ENCODE measurements around the gene C16orf96.
"Not testable (repeated sequence)": the region's sequence is repeated elsewhere in the genome, so short reads cannot be mapped to it uniquely, and the experiment has no call there.

C16orf96 gene

GRCh38 chr16:4570086-4570485 lies 13.9 kb downstream of the C16orf96 start:
- DNase-seq: no peak

- DNase-seq: no peak
Measured at GRCh38 chr16:4570688-4571321, 14.7 kb downstream of the C16orf96 start.

- DNase-seq: no peak
Measured at GRCh38 chr16:4572715-4573114, 16.6 kb downstream of the C16orf96 start.

- not testable (repeated sequence) for DNase-seq
Measured at GRCh38 chr16:4573926-4574325, 17.8 kb downstream of the C16orf96 start.

GRCh38 chr16:4574919-4575705 lies 19.0 kb downstream of the C16orf96 start:
- DNase-seq: no peak

GRCh38 chr16:4576008-4576407 lies 19.9 kb downstream of the C16orf96 start:
- no peak for DNase-seq

- DNase-seq: no peak
Measured at GRCh38 chr16:4578961-4579530, 22.9 kb downstream of the C16orf96 start.

GRCh38 chr16:4580250-4580649 lies 24.1 kb downstream of the C16orf96 start:
- no peak for DNase-seq

GRCh38 chr16:4583906-4584305 lies 27.8 kb downstream of the C16orf96 start:
- no peak for DNase-seq

- DNase-seq: no peak
Measured at GRCh38 chr16:4586291-4586690, 30.2 kb downstream of the C16orf96 start.

- no peak for DNase-seq
Measured at GRCh38 chr16:4588386-4588785, 32.2 kb downstream of the C16orf96 start.

- no peak for DNase-seq
Measured at GRCh38 chr16:4588961-4589360, 32.8 kb downstream of the C16orf96 start.

GRCh38 chr16:4591191-4591590 lies 35.1 kb downstream of the C16orf96 start:
- DNase-seq: no peak

GRCh38 chr16:4591706-4592470 lies 35.7 kb downstream of the C16orf96 start:
- DNase-seq: no peak

- DNase-seq: no peak
Measured at GRCh38 chr16:4593086-4593485, 36.9 kb downstream of the C16orf96 start.

GRCh38 chr16:4594433-4595410 lies 38.6 kb downstream of the C16orf96 start:
- DNase-seq: no peak

GRCh38 chr16:4597174-4597573 lies 41.0 kb downstream of the C16orf96 start:
- no peak for DNase-seq

- no peak for DNase-seq
Measured at GRCh38 chr16:4599037-4599436, 42.9 kb downstream of the C16orf96 start.

GRCh38 chr16:4599545-4599944 lies 43.4 kb downstream of the C16orf96 start:
- DNase-seq: no peak

GRCh38 chr16:4601036-4601863 lies 45.1 kb downstream of the C16orf96 start:
- no peak for DNase-seq

GRCh38 chr16:4601864-4602186 lies 45.7 kb downstream of the C16orf96 start:
- DNase-seq: no peak
